H1 (cell line): ENCODE measurements around the gene PPP1R9A. TPM values are rescaled to one million over a fixed set of nuclear protein-coding genes. Genes with fewer than 3 reads are reported as not detected.
A peak's percentile ranks its signal among the peaks of the same experiment; 100 is the strongest.

Source experiments
- CTCF ChIA-PET: fragments of 300-600 bp; sonication (Branson Sonifier 250); formaldehyde crosslinking; loops from one replicate; lab custom pipeline; 2021; ENCODE audit not compliant: partially characterized antibody; lab: Charles Lee
- POLR2A ChIA-PET: fragments of 300-600 bp; sonication (Branson Sonifier 250); formaldehyde crosslinking; loops from one replicate; lab custom pipeline; 2021; ENCODE audit warnings: inconsistent platforms; ENCODE audit not compliant: partially characterized antibody; lab: Charles Lee
- DNase-seq, 2 experiments: peaks; one replicate each; pipeline versions ENCODE4 v3.0.0 to v3.0.0-alpha.2; 2010 to 2022; ENCODE audit warnings: low spot score in 2 of 2, low read depth in 1 of 2, mixed read lengths in 1 of 2
- FAIRE-seq: peaks from 2 replicates; lab custom pipeline; 2011; peaks lifted over from hg19 to GRCh38; lab: Jason Lieb, UNC
- H2AFZ ChIP-seq: 2 replicates; pipeline ENCODE4 v1.8.1; 2012; ENCODE audit warnings: low read length, inconsistent platforms
- H2AK5ac ChIP-seq: 2 replicates; pipeline ENCODE4 v1.6.1; 2013; ENCODE audit warnings: low read depth, low read length
- H2BK120ac ChIP-seq: replicated peaks from 2 replicates; pipeline ENCODE3; 2013; ENCODE audit warnings: low read depth, low read length, inconsistent platforms
- H2BK12ac ChIP-seq: 2 replicates; pipeline ENCODE4 v1.6.1; 2013; ENCODE audit warnings: low read depth, low read length
- H2BK15ac ChIP-seq: 2 replicates; pipeline ENCODE4 v1.6.1; 2013; ENCODE audit warnings: low read length
- H2BK20ac ChIP-seq: 2 replicates; pipeline ENCODE4 v1.6.1; 2013; ENCODE audit warnings: low read length
- H2BK5ac ChIP-seq: 2 replicates; pipeline ENCODE4 v1.6.1; 2013; ENCODE audit warnings: low read depth, low read length
- H3K14ac ChIP-seq: 2 replicates; pipeline ENCODE4 v1.6.1; 2013; ENCODE audit warnings: inconsistent platforms; ENCODE audit not compliant: insufficient read length
- H3K18ac ChIP-seq: 2 replicates; pipeline ENCODE4 v1.6.1; 2013; ENCODE audit warnings: low read length; ENCODE audit errors: extremely low read depth
- H3K23ac ChIP-seq: 2 replicates; pipeline ENCODE4 v1.6.1; 2013; ENCODE audit warnings: inconsistent platforms; ENCODE audit not compliant: insufficient read length
- H3K23me2 ChIP-seq: 2 replicates; pipeline ENCODE4 v1.6.1; 2013; ENCODE audit warnings: low read depth, low read length
- H3K27ac ChIP-seq: 2 replicates; pipeline ENCODE4 v1.6.1; 2011; ENCODE audit warnings: low read depth, low read length, inconsistent platforms
- H3K27me3 ChIP-seq, 4 experiments: replicated peaks in 1 of 4; 1 replicate in 1 of 4; 2 replicates in 3 of 4; pipeline versions ENCODE4 v1.6.1 to v1.8.1; 2011 to 2013; ENCODE audit warnings: low read length in 3 of 4, mild to moderate bottlenecking in 3 of 4, inconsistent platforms in 2 of 4, mixed read lengths in 2 of 4, moderate library complexity in 1 of 4; ENCODE audit not compliant: control insufficient read depth in 3 of 4, insufficient read depth in 3 of 4; ENCODE audit errors: extremely low read depth in 1 of 4
- H3K36me3 ChIP-seq, 4 experiments: 2 replicates each; pipeline versions ENCODE4 v1.6.1 to v1.8.1; 2011 to 2013; ENCODE audit warnings: mild to moderate bottlenecking in 4 of 4, low read length in 3 of 4, moderate library complexity in 2 of 4, control low read depth in 1 of 4, inconsistent platforms in 1 of 4; ENCODE audit not compliant: insufficient read depth in 4 of 4, control insufficient read depth in 2 of 4
- H3K4ac ChIP-seq: replicated peaks from 2 replicates; pipeline ENCODE3; 2013; ENCODE audit warnings: low read length, low read depth, mixed read lengths, inconsistent platforms; ENCODE audit not compliant: insufficient read length
- H3K4me1 ChIP-seq, 4 experiments: replicated peaks in 1 of 4; 1 replicate in 1 of 4; 2 replicates in 3 of 4; pipeline versions ENCODE4 v1.6.1 to v1.8.1; 2011 to 2013; ENCODE audit warnings: low read length in 3 of 4, inconsistent platforms in 2 of 4, mixed read lengths in 1 of 4; ENCODE audit not compliant: insufficient read depth in 4 of 4, control insufficient read depth in 3 of 4
- H3K4me2 ChIP-seq, 2 experiments: 2 replicates each; pipeline versions ENCODE4 v1.6.1 to v1.8.1; 2011 to 2013; ENCODE audit warnings: low read depth in 2 of 2, low read length in 2 of 2, control low read depth in 1 of 2, inconsistent platforms in 1 of 2, mild to moderate bottlenecking in 1 of 2; ENCODE audit not compliant: insufficient read depth in 1 of 2
- H3K4me3 ChIP-seq, 4 experiments: fragments of 200-600, 300-600 bp in 1 of 4; sonication (generic), shearing (Covaris generic), sonication (Bioruptor Twin) in 1 of 4; 2 replicates each; pipeline versions ENCODE4 v1.5.1 to v1.8.1; 2011 to 2016; ENCODE audit warnings: low read length in 4 of 4, low read depth in 3 of 4, control low read depth in 2 of 4, inconsistent platforms in 2 of 4, mild to moderate bottlenecking in 2 of 4, mixed read lengths in 1 of 4, moderate library complexity in 1 of 4; ENCODE audit not compliant: insufficient read depth in 2 of 4; ENCODE audit errors: extremely low read depth in 1 of 4
- H3K56ac ChIP-seq: replicated peaks from 2 replicates; pipeline ENCODE3; 2013; ENCODE audit warnings: low read depth, mild to moderate bottlenecking, mixed read lengths, low read length, inconsistent platforms; ENCODE audit not compliant: insufficient read length
- H3K79me1 ChIP-seq: 2 replicates; pipeline ENCODE4 v1.6.1; 2013; ENCODE audit warnings: low read depth, low read length, control low read depth
- H3K79me2 ChIP-seq, 2 experiments: 2 replicates each; pipeline versions ENCODE4 v1.6.1 to v1.8.1; 2012 to 2013; ENCODE audit warnings: low read length in 2 of 2, mild to moderate bottlenecking in 2 of 2, inconsistent platforms in 1 of 2; ENCODE audit not compliant: insufficient read depth in 2 of 2, control insufficient read depth in 1 of 2
- H3K9ac ChIP-seq, 4 experiments: replicated peaks in 1 of 4; 1 replicate in 1 of 4; 2 replicates in 3 of 4; pipeline versions ENCODE4 v1.6.1 to v1.8.1; 2011 to 2013; ENCODE audit warnings: low read depth in 3 of 4, low read length in 3 of 4, control low read depth in 2 of 4, mild to moderate bottlenecking in 2 of 4, moderate library complexity in 2 of 4, inconsistent platforms in 1 of 4; ENCODE audit errors: extremely low read depth in 1 of 4
- H3K9me3 ChIP-seq, 2 experiments: 2 replicates each; pipeline versions ENCODE4 v1.6.1 to v1.8.1; 2012 to 2013; ENCODE audit warnings: mild to moderate bottlenecking in 2 of 2, moderate library complexity in 2 of 2, control low read depth in 1 of 2, inconsistent platforms in 1 of 2, low read depth in 1 of 2, low read length in 1 of 2, mixed read lengths in 1 of 2; ENCODE audit not compliant: insufficient read depth in 2 of 2
- H4K20me1 ChIP-seq, 2 experiments: replicated peaks in 1 of 2; 2 replicates each; pipeline versions ENCODE3 to v1.8.1; 2011 to 2013; ENCODE audit warnings: inconsistent platforms in 2 of 2, low read length in 2 of 2, mild to moderate bottlenecking in 1 of 2; ENCODE audit not compliant: insufficient read depth in 2 of 2, control insufficient read depth in 1 of 2
- H4K5ac ChIP-seq: 2 replicates; pipeline ENCODE4 v1.6.1; 2013; ENCODE audit warnings: low read length, low read depth, mixed read lengths, inconsistent platforms; ENCODE audit not compliant: insufficient read length
- H4K8ac ChIP-seq: 2 replicates; pipeline ENCODE4 v1.8.0; 2013; ENCODE audit warnings: mild to moderate bottlenecking, moderate library complexity, low read length, inconsistent platforms; ENCODE audit not compliant: insufficient read depth; ENCODE audit errors: extremely low read depth
- H4K91ac ChIP-seq: replicated peaks from 2 replicates; pipeline ENCODE3; 2013; ENCODE audit warnings: low read length, mixed read lengths, inconsistent platforms; ENCODE audit not compliant: insufficient read length
- ATF2 ChIP-seq: IDR thresholded peaks from 2 replicates; pipeline ENCODE4 v1.6.1; 2012; ENCODE audit warnings: low read length, inconsistent platforms
- BCL11A ChIP-seq, 2 experiments: IDR thresholded peaks; one replicate each; pipeline ENCODE4 v1.6.1; 2011; ENCODE audit warnings: low read depth in 2 of 2, low read length in 2 of 2, mild to moderate bottlenecking in 2 of 2
- EP300 ChIP-seq, 2 experiments: IDR thresholded peaks; 1 replicate in 1 of 2; 2 replicates in 1 of 2; pipeline ENCODE4 v1.6.1; 2011 to 2012; ENCODE audit warnings: low read depth in 2 of 2, low read length in 2 of 2, mild to moderate bottlenecking in 2 of 2, borderline replicate concordance in 1 of 2, inconsistent platforms in 1 of 2, moderate library complexity in 1 of 2
- KDM5A ChIP-seq: fragments of 200-600 bp; IDR thresholded peaks from 2 replicates; pipeline ENCODE4 v1.7.1; 2012; ENCODE audit warnings: mild to moderate bottlenecking, low read length, inconsistent platforms, mixed read lengths
- NANOG ChIP-seq: IDR thresholded peaks from 2 replicates; pipeline ENCODE4 v1.6.1; 2011; ENCODE audit warnings: low read length, low read depth, mild to moderate bottlenecking, inconsistent platforms; ENCODE audit not compliant: insufficient read depth, poor library complexity, severe bottlenecking
- NRF1 ChIP-seq: IDR thresholded peaks from 2 replicates; pipeline ENCODE4 v1.6.1; 2011; ENCODE audit warnings: mild to moderate bottlenecking, low read depth, low read length, improper control_type of control experiment
- POU5F1 ChIP-seq: IDR thresholded peaks from 2 replicates; pipeline ENCODE4 v1.6.1; 2011; ENCODE audit warnings: low read depth, mild to moderate bottlenecking, low read length, moderate library complexity
- RFX5 ChIP-seq: IDR thresholded peaks from 2 replicates; pipeline ENCODE4 v1.6.1; 2011; ENCODE audit warnings: low read depth, low read length, improper control_type of control experiment, borderline replicate concordance
- SIN3A ChIP-seq, 2 experiments: IDR thresholded peaks in 1 of 2; conservative IDR thresholded peaks in 1 of 2; 2 replicates each; pipeline ENCODE4 v1.6.1; 2011 to 2012; ENCODE audit warnings: low read length in 2 of 2, improper control_type of control experiment in 1 of 2, low read depth in 1 of 2, mild to moderate bottlenecking in 1 of 2
- SIX5 ChIP-seq: IDR thresholded peaks from 2 replicates; pipeline ENCODE4 v1.6.1; 2011; ENCODE audit warnings: mild to moderate bottlenecking, low read depth, low read length
- SUZ12 ChIP-seq: fragments of 200-600 bp; sonication (generic); IDR thresholded peaks from 2 replicates; pipeline ENCODE4 v1.6.1; 2012; ENCODE audit warnings: mild to moderate bottlenecking, inconsistent platforms, low read length, moderate library complexity, mixed read lengths
- polyA plus RNA-seq, 7 experiments: library from polyadenylated mRNA; depleted of rRNA in 3 of 7; stranded (reverse) in 5 of 7; unstranded in 2 of 7; fragments of >200 nt in 5 of 7; fragments of 200-250 nt in 2 of 7; gene quantifications; 1 replicate in 5 of 7; 2 replicates in 1 of 7; 4 replicates in 1 of 7; pipeline versions ENCODE4 v1.2.1 to v1.2.3, GENCODE V29; 2011 to 2013; ENCODE audit warnings: missing spikeins in 2 of 7, mixed read lengths in 2 of 7
- total RNA-seq: library from RNA; stranded (reverse); fragmentation: NEBNext Ultra II Directional; extraction: Animal tissue kit (Norgen Biotek cat#: 25700); gene quantifications from 2 replicates; pipeline ENCODE4 v1.2.1, GENCODE V29; 2021
- TF ChIP-seq, protein P1 (sequence below): IDR thresholded peaks from 2 replicates; pipeline ENCODE4 v1.6.1; 2012; ENCODE audit warnings: inconsistent platforms

PPP1R9A gene
- total and polyA plus RNA-seq, 2 of the 8 experiments (the other 6 are each of a cell fraction or from before 2014, with no cell fraction given), result 3.0 to 20.3 TPM

DNA sequence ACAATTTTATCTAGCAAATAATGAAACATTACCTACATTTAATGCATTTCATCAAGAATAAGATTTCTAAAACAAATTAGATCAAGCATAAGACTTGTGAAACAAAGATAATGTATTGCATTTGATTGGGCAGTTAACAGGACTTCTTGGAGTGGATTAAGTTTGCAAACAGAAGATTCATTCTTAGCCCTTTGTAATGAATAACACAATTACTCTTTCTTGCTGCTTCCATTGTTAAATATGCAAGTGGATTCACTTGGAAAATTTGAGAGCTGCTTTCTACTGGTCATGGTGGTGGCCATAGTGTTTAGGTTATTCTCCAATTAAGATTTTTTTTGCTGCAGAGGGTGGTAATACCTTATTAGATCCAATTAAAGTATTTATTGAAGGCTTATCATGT lies 6.0 kb downstream of the PPP1R9A start:
- Histone ChIP-seq H3K4ac (no peak overlapping the region), H2AK5ac (no peak overlapping the region), H4K91ac (no peak overlapping the region), H4K8ac (no peak overlapping the region), H3K27ac (no peak overlapping the region), H2AFZ (no peak overlapping the region), H4K20me1 (no peaks in the 10 kb centered on the region), H3K79me1 (no peaks in the 10 kb centered on the region), H3K36me3 (peaks cover 0 to 3% (median 0%) of the 10 kb centered on the region in 4 experiments; a peak in 1 of 8 replicates), H3K4me1 (peaks cover 0 to 25% (median 14%) of the 10 kb centered on the region in 4 experiments; a peak in 4 of 7 replicates), H3K4me2 (peak overlapping the region in 1 of 2 experiments; percentile 50; a peak in 1 of 4 replicates), H2BK12ac (no peak overlapping the region), H2BK20ac (no peak overlapping the region), H4K5ac (no peak overlapping the region), H3K9me3 (no peaks in the 10 kb centered on the region), H3K23ac (no peak overlapping the region), H3K18ac (no peak overlapping the region), H2BK5ac (no peak overlapping the region), H3K27me3 (no peaks in the 10 kb centered on the region), H3K23me2 (no peaks in the 10 kb centered on the region; the same call in 1 of the 2 replicates), H3K14ac (no peak overlapping the region), H3K56ac (no peak overlapping the region), H3K4me3 (peak overlapping the region in 1 of 4 experiments; percentile 31; a peak in 2 of 8 replicates), H2BK15ac (no peak overlapping the region), H3K9ac (no peak overlapping the region), H3K79me2 (peaks cover 8 to 93% of the 10 kb centered on the region in 2 experiments), H2BK120ac (no peak overlapping the region)
- DNase-seq, result no peak
- CTCF ChIA-PET, result interaction anchor here (1.0 to 1.3 kb wide), 2 partner anchors 8 to 11 kb away, joined by 3 read pairs; no protein-coding TSS in a partner anchor
- POLR2A ChIA-PET, result no interaction called here
- FAIRE-seq, result no peak
- TF ChIP-seq EP300 (IDR thresholded peaks at IDR 0.05; ENCODE audit: borderline replicate concordance in 1 of 2, low read depth in 2 of 2, low read length in 2 of 2) (no peak), SIN3A (conservative IDR thresholded peaks at IDR 0.05 in 1 of 2, IDR thresholded peaks at IDR 0.05 in 1 of 2; ENCODE audit: low read depth in 1 of 2, low read length in 2 of 2) (no peak), SIX5 (no peak), KDM5A (no peak), NANOG (no peak), BCL11A (IDR thresholded peaks at IDR 0.05; ENCODE audit: low read depth in 2 of 2, low read length in 2 of 2) (no peak), SUZ12 (no peak), NRF1 (no peak), POU5F1 (no peak), ATF2 (no peak), RFX5 (no peak)
- TF ChIP-seq, protein P1, sequence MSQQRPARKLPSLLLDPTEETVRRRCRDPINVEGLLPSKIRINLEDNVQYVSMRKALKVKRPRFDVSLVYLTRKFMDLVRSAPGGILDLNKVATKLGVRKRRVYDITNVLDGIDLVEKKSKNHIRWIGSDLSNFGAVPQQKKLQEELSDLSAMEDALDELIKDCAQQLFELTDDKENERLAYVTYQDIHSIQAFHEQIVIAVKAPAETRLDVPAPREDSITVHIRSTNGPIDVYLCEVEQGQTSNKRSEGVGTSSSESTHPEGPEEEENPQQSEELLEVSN, result no peak
